Measurements from ENCODE around the gene ZBTB24.

GRCh38 chr6:109477184-109477583 is 5.8 kb downstream of the ZBTB24 start:
- TF ChIP-seq, protein P1, sequence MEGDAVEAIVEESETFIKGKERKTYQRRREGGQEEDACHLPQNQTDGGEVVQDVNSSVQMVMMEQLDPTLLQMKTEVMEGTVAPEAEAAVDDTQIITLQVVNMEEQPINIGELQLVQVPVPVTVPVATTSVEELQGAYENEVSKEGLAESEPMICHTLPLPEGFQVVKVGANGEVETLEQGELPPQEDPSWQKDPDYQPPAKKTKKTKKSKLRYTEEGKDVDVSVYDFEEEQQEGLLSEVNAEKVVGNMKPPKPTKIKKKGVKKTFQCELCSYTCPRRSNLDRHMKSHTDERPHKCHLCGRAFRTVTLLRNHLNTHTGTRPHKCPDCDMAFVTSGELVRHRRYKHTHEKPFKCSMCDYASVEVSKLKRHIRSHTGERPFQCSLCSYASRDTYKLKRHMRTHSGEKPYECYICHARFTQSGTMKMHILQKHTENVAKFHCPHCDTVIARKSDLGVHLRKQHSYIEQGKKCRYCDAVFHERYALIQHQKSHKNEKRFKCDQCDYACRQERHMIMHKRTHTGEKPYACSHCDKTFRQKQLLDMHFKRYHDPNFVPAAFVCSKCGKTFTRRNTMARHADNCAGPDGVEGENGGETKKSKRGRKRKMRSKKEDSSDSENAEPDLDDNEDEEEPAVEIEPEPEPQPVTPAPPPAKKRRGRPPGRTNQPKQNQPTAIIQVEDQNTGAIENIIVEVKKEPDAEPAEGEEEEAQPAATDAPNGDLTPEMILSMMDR (IDR thresholded peaks at IDR 0.05; ENCODE audit: poor library complexity) = no peak
- TF ChIP-seq EZH2phosphoT487 (IDR thresholded peaks at IDR 0.05; ENCODE audit: low read depth, severe bottlenecking, unreplicated experiment) = no peak
- TF ChIP-seq EZH2 (IDR thresholded peaks at IDR 0.05; ENCODE audit: borderline replicate concordance) = no peak

All from hepatocyte (in vitro differentiated cells).